NCI-H2029 (cell line): ENCODE measurements around the gene RPL27.

Experiments
- DNase-seq: peaks from one replicate; lab custom pipeline; 2025; lab: John Stamatoyannopoulos, UW

RPL27 gene

DNA sequence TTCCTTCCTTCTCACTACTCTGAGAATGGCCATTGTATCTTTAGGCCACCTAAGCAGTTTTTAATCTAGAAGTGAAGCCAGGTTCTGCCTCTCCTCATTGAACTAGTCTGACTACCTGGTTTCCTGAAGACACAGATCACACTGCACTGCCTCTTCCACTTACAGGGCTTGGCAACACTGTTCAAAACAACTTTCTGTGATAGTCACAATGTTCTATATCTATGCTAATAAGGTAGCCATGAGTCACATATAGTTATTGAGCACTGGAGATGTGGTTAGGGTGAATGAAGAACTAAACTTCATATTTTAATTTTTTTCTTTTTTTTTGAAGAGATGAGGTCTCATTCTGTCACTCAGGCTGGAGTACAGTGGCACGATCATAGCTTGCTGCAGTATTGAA lies 53.8 kb downstream of the RPL27 start:
- DNase-seq = no peak
